ENCODE data around the gene HOMER2. TPM values are rescaled to one million over a fixed set of nuclear protein-coding genes. Genes with fewer than 3 reads are reported as not detected.

Gene HOMER2
- total and polyA plus RNA-seq, 2 experiments from 2014 or later: 10.8 to 23.9 TPM

GRCh38 chr15:82874961-82875360, 77.6 kb downstream of the HOMER2 start:
- Mint-ChIP-seq H3K9me3 (no peaks in the 10 kb centered on the region), H3K4me1 (no peaks in the 10 kb centered on the region)
- no peak overlapping the region for H3K4me2 ChIP-seq

DNA sequence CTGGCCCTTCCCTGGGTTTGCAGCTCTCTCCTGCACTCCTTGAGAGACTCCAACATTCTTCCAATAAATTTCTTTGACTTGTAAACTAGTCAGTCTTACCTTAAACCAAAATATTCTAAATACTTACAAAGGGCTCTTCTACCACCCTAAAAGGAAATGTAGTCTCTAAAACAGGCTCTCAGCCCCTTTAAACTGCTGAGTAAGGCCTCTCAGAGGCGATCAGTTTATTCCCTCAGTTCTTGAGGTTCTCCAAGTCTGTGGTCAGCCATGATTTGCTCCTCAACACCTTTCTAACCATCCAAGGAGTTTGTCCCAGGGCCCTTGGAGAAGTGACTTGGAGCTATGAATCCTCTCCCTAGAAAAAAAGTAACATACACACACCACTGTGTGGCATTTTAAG, 78.3 kb downstream of the HOMER2 start:
- no peak overlapping the region for H3K4me3 Mint-ChIP-seq
- no peak overlapping the region for H3K4me3 ChIP-seq
- no peak for ATAC-seq
- no peak overlapping the region for H3K27ac ChIP-seq (ENCODE audit: low read depth)
- H3F3A ChIP-seq (replicated peaks; ENCODE audit: low read depth): no peaks in the 10 kb centered on the region
- H3K9me2 ChIP-seq (ENCODE audit: insufficient read depth): no peaks in the 10 kb centered on the region
- no peak for DNase-seq (ENCODE audit: low spot score)
- H3K9me3 Mint-ChIP-seq: no peaks in the 10 kb centered on the region
- peak overlapping the region; percentile 81; the same call in 1 of the 2 replicates for H3K27ac Mint-ChIP-seq
- no peaks in the 10 kb centered on the region for H3K27me3 ChIP-seq (ENCODE audit: insufficient read depth)
- H3K36me3 Mint-ChIP-seq (ENCODE audit: low read depth): no peaks in the 10 kb centered on the region; the same call in 2 of the 3 replicates
- no peaks in the 10 kb centered on the region for H3K36me3 ChIP-seq (ENCODE audit: insufficient read depth)
- peaks cover 1% of the 10 kb centered on the region for H3K27me3 Mint-ChIP-seq (ENCODE audit: insufficient read depth, low read depth, poor library complexity)
- no peak overlapping the region for H2AFZ ChIP-seq
- TF ChIP-seq ETS1 (IDR thresholded peaks at IDR 0.05) (no peak), CREB1 (CRISPR knock-in tag; IDR thresholded peaks at IDR 0.05; ENCODE audit: low read depth) (no peak), ZNF331 (CRISPR knock-in tag; IDR thresholded peaks at IDR 0.05; ENCODE audit: low read depth) (no peak), STAT1 (IDR thresholded peaks at IDR 0.05; ENCODE audit: unreplicated experiment) (no peak), REST (IDR thresholded peaks at IDR 0.05; ENCODE audit: unreplicated experiment) (no peak), EZH2 (IDR thresholded peaks at IDR 0.05; ENCODE audit: low read depth, unreplicated experiment) (no peak), EZH2phosphoT487 (IDR thresholded peaks at IDR 0.05; ENCODE audit: unreplicated experiment) (no peak), JUNB (IDR thresholded peaks at IDR 0.05; ENCODE audit: unreplicated experiment) (no peak)
- TF ChIP-seq, protein P1, sequence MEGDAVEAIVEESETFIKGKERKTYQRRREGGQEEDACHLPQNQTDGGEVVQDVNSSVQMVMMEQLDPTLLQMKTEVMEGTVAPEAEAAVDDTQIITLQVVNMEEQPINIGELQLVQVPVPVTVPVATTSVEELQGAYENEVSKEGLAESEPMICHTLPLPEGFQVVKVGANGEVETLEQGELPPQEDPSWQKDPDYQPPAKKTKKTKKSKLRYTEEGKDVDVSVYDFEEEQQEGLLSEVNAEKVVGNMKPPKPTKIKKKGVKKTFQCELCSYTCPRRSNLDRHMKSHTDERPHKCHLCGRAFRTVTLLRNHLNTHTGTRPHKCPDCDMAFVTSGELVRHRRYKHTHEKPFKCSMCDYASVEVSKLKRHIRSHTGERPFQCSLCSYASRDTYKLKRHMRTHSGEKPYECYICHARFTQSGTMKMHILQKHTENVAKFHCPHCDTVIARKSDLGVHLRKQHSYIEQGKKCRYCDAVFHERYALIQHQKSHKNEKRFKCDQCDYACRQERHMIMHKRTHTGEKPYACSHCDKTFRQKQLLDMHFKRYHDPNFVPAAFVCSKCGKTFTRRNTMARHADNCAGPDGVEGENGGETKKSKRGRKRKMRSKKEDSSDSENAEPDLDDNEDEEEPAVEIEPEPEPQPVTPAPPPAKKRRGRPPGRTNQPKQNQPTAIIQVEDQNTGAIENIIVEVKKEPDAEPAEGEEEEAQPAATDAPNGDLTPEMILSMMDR (conservative IDR thresholded peaks at IDR 0.05; ENCODE audit: low read depth in 2 of 2): no peak
- H3K4me1 Mint-ChIP-seq: no peaks in the 10 kb centered on the region
- H3K79me2 ChIP-seq (replicated peaks; ENCODE audit: insufficient read depth): no peaks in the 10 kb centered on the region
- no peak overlapping the region for H3K4me2 ChIP-seq
- no peaks in the 10 kb centered on the region for H4K20me1 ChIP-seq (replicated peaks; ENCODE audit: insufficient read depth)
- no peaks in the 10 kb centered on the region for H3K4me1 ChIP-seq (ENCODE audit: insufficient read depth)

More at GRCh38 chr15:82874961-82875360, 77.6 kb downstream of the HOMER2 start:
- Histone ChIP-seq H3K4me1 (ENCODE audit: insufficient read depth) (no peaks in the 10 kb centered on the region), H3K36me3 (ENCODE audit: insufficient read depth) (no peaks in the 10 kb centered on the region), H3F3A (replicated peaks; ENCODE audit: low read depth) (no peaks in the 10 kb centered on the region), H2AFZ (no peak overlapping the region), H3K27me3 (ENCODE audit: insufficient read depth) (no peaks in the 10 kb centered on the region), H4K20me1 (replicated peaks; ENCODE audit: insufficient read depth) (no peaks in the 10 kb centered on the region), H3K9me2 (ENCODE audit: insufficient read depth) (no peaks in the 10 kb centered on the region), H3K4me3 (no peak overlapping the region), H3K79me2 (replicated peaks; ENCODE audit: insufficient read depth) (no peaks in the 10 kb centered on the region), H3K27ac (ENCODE audit: low read depth) (no peak overlapping the region)
- H3K27ac Mint-ChIP-seq: no peak overlapping the region
- DNase-seq (ENCODE audit: low spot score) (no peak), ATAC-seq (no peak)
- TF ChIP-seq ETS1 (IDR thresholded peaks at IDR 0.05) (no peak), EZH2phosphoT487 (IDR thresholded peaks at IDR 0.05; ENCODE audit: unreplicated experiment) (no peak), EZH2 (IDR thresholded peaks at IDR 0.05; ENCODE audit: low read depth, unreplicated experiment) (no peak), CREB1 (CRISPR knock-in tag; IDR thresholded peaks at IDR 0.05; ENCODE audit: low read depth) (no peak)
- H3K4me3 Mint-ChIP-seq: no peak overlapping the region
- peaks cover 1% of the 10 kb centered on the region for H3K27me3 Mint-ChIP-seq (ENCODE audit: insufficient read depth, low read depth, poor library complexity)
- no peaks in the 10 kb centered on the region; the same call in 2 of the 3 replicates for H3K36me3 Mint-ChIP-seq (ENCODE audit: low read depth)

All from GM23338 (cell line).